Aorta (tissue), 5 donors: ENCODE results near the gene LEMD2. TPM values are rescaled to one million over a fixed set of nuclear protein-coding genes. Genes with fewer than 3 reads are reported as not detected.
A peak's percentile ranks its signal among the peaks of the same experiment; 100 is the strongest.
"Not testable (repeated sequence)": the region's sequence is repeated elsewhere in the genome, so short reads cannot be mapped to it uniquely, and the experiment has no call there.

Source experiments
- ATAC-seq: fragments of 200-7000 bp; cut with Tn5 transposase; one replicate; pipeline ENCODE4 v1.9.1; 2022; ENCODE audit warnings: moderate library complexity; ENCODE audit not compliant: low FRiP score
- DNase-seq, 2 donors: peaks; one replicate each; pipeline ENCODE4 v3.0.0-alpha.2; 2020
- H3K27ac ChIP-seq, 2 donors: one replicate each; pipeline ENCODE4 v1.5.1; 2013; ENCODE audit warnings: low read length in 2 of 2, mild to moderate bottlenecking in 2 of 2, moderate library complexity in 2 of 2, control low read depth in 1 of 2, inconsistent platforms in 1 of 2, low read depth in 1 of 2
- H3K27me3 ChIP-seq, 2 donors: one replicate each; pipeline ENCODE4 v1.6.1; 2013; ENCODE audit warnings: control low read depth in 1 of 2, low read length in 1 of 2, mild to moderate bottlenecking in 1 of 2, moderate library complexity in 1 of 2; ENCODE audit not compliant: insufficient read depth in 2 of 2, control insufficient read depth in 1 of 2
- H3K36me3 ChIP-seq, 2 donors: one replicate each; pipeline ENCODE4 v1.6.1; 2013; ENCODE audit warnings: control low read depth in 1 of 2, low read length in 1 of 2, mild to moderate bottlenecking in 1 of 2; ENCODE audit not compliant: insufficient read depth in 2 of 2, control insufficient read depth in 1 of 2
- H3K4me1 ChIP-seq, 2 donors: one replicate each; pipeline ENCODE4 v1.6.1; 2013; ENCODE audit warnings: low read length in 2 of 2, control low read depth in 1 of 2, mild to moderate bottlenecking in 1 of 2, moderate library complexity in 1 of 2; ENCODE audit not compliant: insufficient read depth in 2 of 2, control insufficient read depth in 1 of 2
- H3K4me3 ChIP-seq, 2 donors: one replicate each; pipeline ENCODE4 v1.5.1; 2013; ENCODE audit warnings: low read length in 2 of 2, control low read depth in 1 of 2, mild to moderate bottlenecking in 1 of 2
- H3K9me3 ChIP-seq: one replicate; pipeline ENCODE4 v1.6.1; 2013; ENCODE audit warnings: mild to moderate bottlenecking, low read length; ENCODE audit not compliant: control insufficient read depth
- WGBS, 2 donors: extraction: QIAGEN DNeasy Blood & Tissue Kit; methylation state at CpG; one replicate each; pipeline ENCODE4 v1.1.7; 2013; 5-methylcytosine and 5-hydroxymethylcytosine counted together
- intact Hi-C, 2 donors: fragments of 100-400 bp; cut with DNase I; formaldehyde crosslinking; loops; one replicate each; pipeline versions ENCODE4 v1.14.2 to v1.15.0; 2022
- long read RNA-seq, 2 donors: library from polyadenylated mRNA; unstranded; transcript quantifications; one replicate each; pipeline ENCODE4 v2.0.0, GENCODE V29; 2020 to 2021
- polyA plus RNA-seq, 2 donors: library from polyadenylated mRNA; stranded (reverse); fragments of 200-250 nt; gene quantifications; one replicate each; pipeline ENCODE4 v1.2.3, GENCODE V29; 2013
- total RNA-seq, 2 donors: library from RNA; stranded (reverse); fragmentation: NEBNext Ultra II Directional; extraction: Animal tissue kit (Norgen Biotek cat#: 25700); gene quantifications; one replicate each; pipeline ENCODE4 v1.2.1, GENCODE V29; 2021
- donor health status: healthy with polysubstance abuse.
- donor health status: Bipolar disorder and iron deficiency.
- donor health status: DM: no; HTN: no; CAD: no.
- donor health status: DM: no; HTN: no; CAD: no.
- donor health status: DM: yes; HTN: yes; CAD: no.

The LEMD2 gene
- total RNA-seq (10 to 100 TPM; 46.6 to 59.8 TPM), polyA plus RNA-seq (10 to 100 TPM; 19.4 to 85.6 TPM)
- long read RNA-seq, donor 1, partial matches to known transcripts: 5 of 26 reads
- long read RNA-seq, donor 1, other reads (novel, unspliced or antisense): 16 of 26 reads
- long read RNA-seq, donor 2, transcript LEMD2-207 (8 exons, 1,306 nt): minor isoform, 5 of 123 reads
- long read RNA-seq, donor 2, transcript LEMD2-201 (9 exons, 2,958 nt): major isoform, 85 of 123 reads
- long read RNA-seq, donor 2, partial matches to known transcripts: 5 of 123 reads
- long read RNA-seq, donor 2, other reads (novel, unspliced or antisense): 26 of 123 reads

DNA sequence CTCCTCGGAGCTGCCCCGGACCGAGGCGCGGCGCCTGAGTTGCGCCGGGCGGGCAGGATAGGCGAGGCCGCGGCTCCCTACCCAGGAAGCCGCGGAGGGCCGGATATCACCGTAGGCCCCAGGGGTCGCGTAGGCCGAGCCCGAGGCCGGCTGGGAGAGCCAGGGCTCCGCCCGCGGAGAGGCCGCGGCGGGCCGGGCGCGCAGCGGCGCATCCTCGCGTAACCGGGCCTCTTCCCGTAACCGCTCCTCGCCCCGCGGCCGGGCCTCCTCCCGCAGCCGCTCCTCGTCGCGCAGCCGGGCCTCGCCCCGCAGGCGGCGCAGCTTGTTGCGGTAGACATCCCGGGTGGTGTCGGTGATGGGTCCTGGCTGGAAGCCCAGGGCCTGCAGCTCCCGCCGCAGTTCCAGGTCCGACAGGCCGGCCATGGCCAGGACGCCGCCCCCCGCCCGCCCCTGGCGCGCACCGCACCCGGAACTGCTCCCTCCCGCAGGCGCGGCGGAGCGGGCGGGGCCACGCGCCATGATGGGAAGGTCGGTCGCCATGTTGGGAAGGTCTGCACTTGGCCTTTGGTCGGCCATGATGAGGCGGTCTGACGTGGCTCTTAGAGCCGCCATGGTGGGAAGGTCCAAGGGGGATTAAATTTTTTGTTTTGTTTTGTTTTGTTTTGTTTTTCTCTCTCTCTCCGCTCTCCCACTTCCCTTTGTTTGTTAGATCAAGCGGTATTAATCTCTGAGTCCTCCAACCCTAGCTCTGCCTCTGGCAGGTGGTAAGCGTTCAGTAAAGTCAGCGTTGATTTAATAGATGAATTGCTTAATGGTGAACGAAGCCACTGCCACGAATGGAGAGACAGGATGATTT, at the start of gene LEMD2:
LEMD2 (minus strand) TSS at position 437 of the 856 bp plus-strand sequence; CDS start at position 423, 14 bp downstream.
- Histone ChIP-seq H3K9me3 (no peaks in the 10 kb centered on the region), H3K27ac (peak within 1 kb of the TSS; percentile 58 to 72), H3K27me3 (no peaks in the 10 kb centered on the region), H3K36me3 (peaks cover 0 to 5% of the 10 kb centered on the region in 2 donors), H3K4me1 (peaks cover 0 to 6% of the 10 kb centered on the region in 2 donors), H3K4me3 (peak within 1 kb of the TSS; percentile 75 to 91)
- 4% methylated on average over 68 to 86 of the region's 86 CpGs for WGBS, 2 donors
- peak; percentile 97 for ATAC-seq
- intact Hi-C loops: loop anchor here in 1 of 2 donors (5.0 kb wide), 1 partner anchor 77 kb away; the partner anchor contains the start of gene UQCC2
- peak; percentile 96 to 98 for DNase-seq

DNA sequence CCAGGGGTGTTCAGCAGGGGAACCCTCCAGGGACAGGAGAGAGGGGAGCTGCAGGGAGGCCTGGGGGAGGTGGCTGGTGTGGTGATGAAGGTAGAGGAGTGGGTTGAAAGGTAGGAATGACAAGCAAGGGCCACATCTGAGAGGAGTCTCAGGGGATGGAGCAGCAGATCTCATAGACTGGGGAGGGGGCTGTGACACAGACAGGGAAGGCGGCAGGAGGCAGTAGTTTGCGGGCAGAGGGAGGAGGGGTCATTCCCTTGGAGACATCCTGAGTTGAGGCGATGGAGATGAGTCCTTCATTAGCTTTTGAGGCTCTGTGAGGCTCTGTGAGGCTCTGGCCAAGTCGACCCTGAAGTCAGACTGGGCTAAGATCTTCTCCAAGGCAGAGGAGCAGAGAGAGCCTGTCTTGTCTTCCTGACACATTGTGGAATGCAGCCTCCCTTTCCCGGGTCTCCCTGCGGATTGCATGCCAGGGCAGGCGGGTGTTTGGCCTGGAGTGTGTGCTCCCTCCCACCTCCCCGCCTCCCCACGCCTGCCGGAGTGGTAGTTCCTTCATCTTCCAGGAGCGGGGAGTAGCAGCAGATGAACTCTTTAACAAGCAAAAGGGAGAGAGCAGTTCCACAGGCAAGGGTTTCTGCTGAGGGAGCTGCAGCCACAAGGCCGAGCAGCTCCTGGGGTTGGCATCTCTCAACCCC, 49.2 kb upstream of the LEMD2 start:
- Histone ChIP-seq H3K4me1 (no peaks in the 10 kb centered on the region), H3K4me3 (no peak overlapping the region), H3K27ac (no peak overlapping the region), H3K36me3 (no peaks in the 10 kb centered on the region), H3K27me3 (no peaks in the 10 kb centered on the region), H3K9me3 (peaks cover 2% of the 10 kb centered on the region)
- ATAC-seq (no peak), DNase-seq (no peak)
- WGBS, 2 donors: 19 to 28% methylated on average over 12 of the region's 12 CpGs
- intact Hi-C loops: no loop called here

DNA sequence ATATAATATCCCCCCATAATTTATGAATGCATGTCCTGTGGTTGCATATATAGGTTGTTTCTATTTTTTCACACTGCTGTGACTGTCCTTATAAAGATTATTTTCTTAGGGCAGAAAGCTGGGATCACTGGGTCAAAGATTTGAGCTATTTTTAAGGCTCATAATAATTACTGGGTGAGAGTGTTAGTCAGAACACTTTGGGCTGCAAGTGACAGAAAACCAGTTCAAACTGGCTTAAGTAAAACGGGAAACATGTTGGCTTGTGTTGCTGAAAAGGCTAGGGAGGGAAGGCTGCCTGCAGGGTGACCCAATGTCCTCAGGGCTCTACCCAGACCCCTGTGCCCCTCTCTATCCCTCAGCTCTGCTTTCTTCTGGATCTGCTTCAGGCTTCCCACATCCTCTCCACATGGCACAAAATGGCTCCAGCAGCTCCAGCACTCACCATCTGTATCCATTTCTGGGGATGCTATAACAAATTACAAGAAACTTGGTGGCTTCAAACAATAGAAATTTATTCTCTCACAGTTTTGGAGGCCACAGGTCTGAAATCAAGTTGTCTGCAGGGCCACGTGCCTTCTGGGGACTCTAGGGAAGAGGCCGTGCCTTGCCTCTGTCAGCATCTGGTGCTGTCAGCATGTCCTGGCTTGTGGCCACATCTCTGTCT, 48.0 kb upstream of the LEMD2 start:
- ATAC-seq (no peak), DNase-seq (no peak)
- no peaks in the 10 kb centered on the region for H3K27me3 ChIP-seq
- H3K36me3 ChIP-seq: no peaks in the 10 kb centered on the region
- WGBS, 2 donors: 71 to 76% methylated on average over 3 of the region's 3 CpGs
- intact Hi-C loops: no loop called here
- no peak overlapping the region for H3K27ac ChIP-seq
- no peak overlapping the region for H3K4me3 ChIP-seq
- peaks cover 2% of the 10 kb centered on the region for H3K9me3 ChIP-seq
- no peaks in the 10 kb centered on the region for H3K4me1 ChIP-seq

DNA sequence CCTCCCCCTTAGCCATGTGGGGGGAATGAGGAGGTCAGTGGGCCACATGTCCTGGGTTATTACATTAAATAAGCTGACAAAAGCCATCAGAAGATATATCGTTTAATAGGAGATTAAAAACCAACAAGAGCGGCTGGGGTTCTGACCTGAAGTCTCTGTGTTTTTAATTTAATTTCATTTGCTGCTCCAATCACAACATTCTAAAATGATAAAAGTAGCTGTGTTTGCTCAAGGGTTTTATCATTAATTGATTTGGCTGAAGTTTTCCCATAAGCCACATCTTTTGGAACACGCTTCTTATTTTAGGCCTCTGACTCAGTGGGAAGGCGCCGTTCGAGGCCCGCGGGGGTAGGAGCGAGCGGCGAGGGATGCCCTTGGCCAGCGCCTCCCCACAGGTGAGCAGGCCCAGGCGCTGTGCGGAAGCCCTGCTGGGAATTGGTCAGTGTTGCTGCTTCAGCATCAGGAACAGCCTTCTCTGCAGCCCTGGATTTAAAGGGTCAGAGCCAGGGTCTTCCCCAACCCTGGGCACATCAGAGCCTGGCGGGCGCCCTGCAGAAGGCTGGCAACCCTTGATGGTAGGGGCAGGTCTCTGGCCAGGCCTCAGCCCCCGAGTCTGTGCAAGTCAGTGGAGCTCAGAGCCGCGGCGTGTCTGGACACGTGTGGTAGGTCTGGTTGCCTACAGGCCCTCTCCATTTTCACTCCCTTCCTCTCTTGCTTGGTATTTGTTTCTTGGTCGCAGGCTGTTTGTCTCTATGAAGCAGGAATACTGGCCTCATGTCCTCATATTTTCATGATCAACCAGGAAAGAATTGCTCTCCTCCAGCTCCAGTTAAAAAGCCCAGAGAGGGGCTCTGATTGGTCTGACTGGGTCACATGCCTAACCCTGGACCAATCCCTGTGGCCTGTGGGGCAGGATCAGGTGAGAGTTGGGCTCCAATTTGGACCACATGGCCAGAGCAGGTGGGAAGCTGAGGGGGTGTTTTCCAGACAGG, 45.8 kb upstream of the LEMD2 start:
- no peak overlapping the region for H3K4me3 ChIP-seq
- H3K36me3 ChIP-seq: no peaks in the 10 kb centered on the region
- H3K9me3 ChIP-seq: peaks cover 2% of the 10 kb centered on the region
- WGBS, 2 donors: 82 to 85% methylated on average over 22 of the region's 22 CpGs
- no peak for DNase-seq
- intact Hi-C loops: no loop called here
- H3K27ac ChIP-seq: no peak overlapping the region
- no peaks in the 10 kb centered on the region for H3K4me1 ChIP-seq
- no peak for ATAC-seq
- no peaks in the 10 kb centered on the region for H3K27me3 ChIP-seq

DNA sequence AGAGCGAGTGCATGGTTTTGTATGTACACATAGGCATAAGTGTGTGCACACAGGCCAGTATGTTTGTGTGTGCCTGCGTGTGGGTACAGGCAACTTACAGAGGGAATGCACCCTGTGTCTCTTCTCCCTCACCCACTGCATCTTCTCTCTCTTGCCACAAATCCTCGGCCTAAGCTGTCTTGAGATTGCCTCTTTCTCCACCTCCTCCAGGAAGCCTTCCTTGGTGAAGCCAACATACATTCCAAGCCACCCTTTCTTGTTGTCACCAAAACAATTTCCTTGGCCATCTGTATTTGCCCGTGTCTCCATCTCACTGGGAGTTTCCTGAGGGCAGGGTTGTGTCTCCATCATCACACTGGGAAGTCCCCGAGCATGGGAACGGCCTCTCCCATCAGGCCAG, 44.7 kb upstream of the LEMD2 start:
- ATAC-seq (no peak), DNase-seq (no peak)
- H3K27me3 ChIP-seq: no peaks in the 10 kb centered on the region
- 85 to 87% methylated on average over 6 of the region's 6 CpGs for WGBS, 2 donors
- H3K27ac ChIP-seq: no peak overlapping the region
- no peak overlapping the region for H3K4me3 ChIP-seq
- H3K9me3 ChIP-seq: peaks cover 2% of the 10 kb centered on the region
- intact Hi-C loops: no loop called here
- H3K36me3 ChIP-seq: no peaks in the 10 kb centered on the region
- H3K4me1 ChIP-seq: no peaks in the 10 kb centered on the region

DNA sequence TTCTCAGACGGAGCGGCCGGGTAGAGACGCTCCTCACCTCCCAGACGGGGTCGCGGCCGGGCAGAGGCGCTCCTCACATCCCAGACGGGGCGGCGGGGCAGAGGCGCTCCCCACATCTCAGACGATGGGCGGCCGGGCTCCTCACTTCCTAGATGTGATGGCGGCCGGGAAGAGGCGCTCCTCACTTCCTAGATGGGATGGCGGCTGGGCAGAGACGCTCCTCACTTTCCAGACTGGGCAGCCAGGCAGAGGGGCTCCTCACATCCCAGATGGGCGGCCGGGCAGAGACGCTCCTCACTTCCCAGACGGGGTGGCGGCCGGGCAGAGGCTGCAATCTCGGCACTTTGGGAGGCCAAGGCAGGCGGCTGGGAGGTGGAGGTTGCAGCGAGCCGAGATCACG, 43.9 kb upstream of the LEMD2 start:
- DNase-seq, H3K9me3 ChIP-seq, H3K27me3 ChIP-seq, H3K4me3 ChIP-seq, intact Hi-C loops, H3K4me1 ChIP-seq, H3K36me3 ChIP-seq, H3K27ac ChIP-seq, ATAC-seq: not testable (repeated sequence)
- 93 to 97% methylated on average over 12 to 28 of the region's 32 CpGs for WGBS, 2 donors

DNA sequence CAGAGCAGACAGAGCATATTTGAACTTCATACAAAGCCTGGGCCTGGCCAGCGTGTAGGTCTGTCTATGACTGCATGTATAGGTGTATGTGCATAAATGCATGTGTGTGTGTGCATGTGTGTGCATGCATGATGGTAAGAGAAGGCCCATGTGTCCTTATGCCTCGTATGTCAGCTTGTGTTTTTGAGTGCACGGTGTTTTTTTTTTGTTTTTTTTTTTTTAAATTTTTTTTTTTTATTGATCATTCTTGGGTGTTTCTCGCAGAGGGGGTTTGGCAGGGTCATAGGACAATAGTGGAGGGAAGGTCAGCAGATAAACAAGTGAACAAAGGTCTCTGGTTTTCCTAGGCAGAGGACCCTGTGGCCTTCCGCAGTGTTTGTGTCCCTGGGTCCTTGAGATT, 42.8 kb upstream of the LEMD2 start:
- H3K27ac ChIP-seq, intact Hi-C loops, H3K27me3 ChIP-seq, H3K9me3 ChIP-seq, H3K4me3 ChIP-seq, H3K4me1 ChIP-seq, ATAC-seq, DNase-seq, H3K36me3 ChIP-seq: not testable (repeated sequence)
- WGBS, 2 donors: 73 to 84% methylated on average over 4 of the region's 5 CpGs
